ENCODE data around the gene RHBDF1.

RHBDF1 gene

DNA sequence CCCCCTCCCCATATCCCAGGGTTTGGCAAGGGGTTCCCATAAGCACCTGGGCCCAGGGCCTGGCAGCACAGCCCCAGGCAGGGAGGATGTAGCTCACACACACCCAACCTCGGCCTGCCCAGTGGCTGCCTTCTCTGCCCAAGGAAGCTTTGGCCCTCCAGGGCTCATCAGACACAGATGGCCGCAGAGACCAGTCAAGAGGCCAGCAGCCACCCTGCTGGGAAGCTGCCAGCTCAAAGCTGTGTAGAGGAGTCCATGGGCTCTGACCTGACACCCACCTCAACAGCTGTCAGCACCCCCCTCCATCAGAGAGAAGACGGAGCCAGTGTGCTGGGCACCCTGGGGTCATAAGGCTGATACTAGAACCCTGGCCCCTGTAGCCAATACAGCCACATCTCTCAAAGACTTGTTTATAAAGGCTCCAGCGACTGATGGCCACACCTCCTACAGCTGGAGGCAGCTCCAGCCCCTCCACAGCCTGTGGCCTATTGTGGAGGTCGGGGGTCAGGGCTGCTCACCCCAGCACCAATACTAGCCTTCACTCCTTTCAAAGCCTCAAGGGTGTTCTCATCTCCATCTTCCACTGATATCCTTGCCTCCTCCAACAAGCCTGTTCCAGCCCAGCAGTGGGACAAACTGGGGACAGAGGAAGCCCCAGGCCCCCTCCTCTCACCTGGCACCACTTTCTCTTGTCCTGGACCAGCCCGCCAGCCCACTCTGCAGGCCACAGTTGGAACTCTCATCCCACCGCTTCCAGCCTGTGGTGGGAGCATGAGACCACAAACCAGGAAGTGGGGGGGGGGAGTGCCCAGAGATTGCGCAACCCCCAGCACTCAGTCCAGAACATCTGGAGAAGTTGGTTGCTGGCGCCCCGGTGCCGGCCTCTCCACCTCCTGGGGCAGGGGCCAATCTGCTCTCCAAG, 3.4 kb upstream of the RHBDF1 start:
- TF ChIP-seq, protein P1, sequence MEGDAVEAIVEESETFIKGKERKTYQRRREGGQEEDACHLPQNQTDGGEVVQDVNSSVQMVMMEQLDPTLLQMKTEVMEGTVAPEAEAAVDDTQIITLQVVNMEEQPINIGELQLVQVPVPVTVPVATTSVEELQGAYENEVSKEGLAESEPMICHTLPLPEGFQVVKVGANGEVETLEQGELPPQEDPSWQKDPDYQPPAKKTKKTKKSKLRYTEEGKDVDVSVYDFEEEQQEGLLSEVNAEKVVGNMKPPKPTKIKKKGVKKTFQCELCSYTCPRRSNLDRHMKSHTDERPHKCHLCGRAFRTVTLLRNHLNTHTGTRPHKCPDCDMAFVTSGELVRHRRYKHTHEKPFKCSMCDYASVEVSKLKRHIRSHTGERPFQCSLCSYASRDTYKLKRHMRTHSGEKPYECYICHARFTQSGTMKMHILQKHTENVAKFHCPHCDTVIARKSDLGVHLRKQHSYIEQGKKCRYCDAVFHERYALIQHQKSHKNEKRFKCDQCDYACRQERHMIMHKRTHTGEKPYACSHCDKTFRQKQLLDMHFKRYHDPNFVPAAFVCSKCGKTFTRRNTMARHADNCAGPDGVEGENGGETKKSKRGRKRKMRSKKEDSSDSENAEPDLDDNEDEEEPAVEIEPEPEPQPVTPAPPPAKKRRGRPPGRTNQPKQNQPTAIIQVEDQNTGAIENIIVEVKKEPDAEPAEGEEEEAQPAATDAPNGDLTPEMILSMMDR (IDR thresholded peaks at IDR 0.05; ENCODE audit: low read depth, low read length) = peak; percentile 28
- in situ Hi-C loops (cut with HindIII; ENCODE audit: low sequenced_read_pairs) = no loop called here
- no peak overlapping the region for H3K4me3 ChIP-seq (ENCODE audit: low read depth, low read length)
- peak; percentile 77 for DNase-seq (ENCODE audit: low read depth, low spot score)

DNA sequence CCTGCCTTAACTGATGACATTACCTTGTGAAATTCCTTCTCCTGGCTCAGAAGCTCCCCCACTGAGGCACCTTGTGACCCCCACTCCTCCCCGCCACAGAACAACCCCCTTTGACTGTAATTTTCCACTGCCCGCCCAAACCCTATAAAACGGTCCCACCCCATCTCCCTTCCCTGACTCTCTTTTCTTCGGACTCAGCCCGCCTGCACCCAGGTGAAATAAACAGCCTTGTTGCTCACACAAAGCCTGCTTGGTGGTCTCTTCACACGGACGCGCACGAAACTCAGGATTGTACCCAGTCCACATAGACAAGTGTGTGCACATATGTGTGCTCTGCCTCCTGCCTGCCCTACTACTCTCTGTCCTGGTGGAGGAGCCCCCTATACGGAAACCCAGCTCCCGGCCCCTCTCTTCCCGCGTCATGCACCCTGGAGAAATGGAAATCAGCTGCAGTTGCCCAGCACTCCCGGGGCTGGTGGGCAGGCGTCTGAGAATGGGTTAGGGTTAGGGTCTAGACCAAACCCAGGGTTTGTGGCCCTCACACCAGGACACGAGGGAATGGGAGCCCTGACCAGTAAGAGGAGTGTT, 2.4 kb upstream of the RHBDF1 start:
- TF ChIP-seq, protein P1 (IDR thresholded peaks at IDR 0.05; ENCODE audit: low read depth, low read length) = no peak
- DNase-seq (ENCODE audit: low read depth, low spot score) = no peak
- in situ Hi-C loops (cut with HindIII; ENCODE audit: low sequenced_read_pairs) = no loop called here
- H3K4me3 ChIP-seq (ENCODE audit: low read depth, low read length) = no peak overlapping the region

DNA sequence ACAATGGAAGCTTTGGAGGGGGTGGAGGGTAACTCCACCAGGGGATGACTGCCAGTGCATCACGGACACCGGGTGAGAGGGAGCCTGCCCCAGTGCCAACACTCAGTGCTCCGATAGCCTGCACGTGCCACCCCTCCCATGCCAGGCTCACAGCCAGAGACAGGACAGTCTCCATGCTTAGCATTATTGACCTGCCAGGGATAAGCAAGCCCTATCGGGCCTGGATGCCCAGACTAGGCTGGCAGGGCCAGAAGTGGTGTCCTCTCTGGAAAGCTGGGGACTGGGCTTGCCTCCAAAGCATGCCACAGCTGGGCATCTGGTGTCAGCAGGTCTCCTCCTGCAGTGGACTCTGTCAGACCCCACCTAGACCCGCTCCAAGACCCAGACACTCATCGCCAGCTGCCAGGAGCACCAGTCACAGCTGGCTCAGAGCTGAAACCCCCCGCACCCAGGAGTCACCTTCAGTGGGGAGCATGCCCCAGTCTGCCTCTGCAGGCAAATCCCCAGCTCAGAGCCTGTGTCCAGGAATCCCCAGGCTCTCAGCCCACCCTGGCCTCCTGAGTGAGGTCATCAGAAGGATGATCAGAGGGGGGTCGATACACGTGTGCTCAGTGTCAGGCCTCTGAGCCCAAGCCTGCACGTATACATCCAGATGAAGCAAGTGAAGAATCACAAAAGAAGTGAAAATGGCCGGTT, 1.8 kb upstream of the RHBDF1 start:
- TF ChIP-seq, protein P1 (IDR thresholded peaks at IDR 0.05; ENCODE audit: low read depth, low read length) = no peak
- no peak for DNase-seq (ENCODE audit: low read depth, low spot score)
- no peak overlapping the region for H3K4me3 ChIP-seq (ENCODE audit: low read depth, low read length)
- in situ Hi-C loops (cut with HindIII; ENCODE audit: low sequenced_read_pairs) = no loop called here

DNA sequence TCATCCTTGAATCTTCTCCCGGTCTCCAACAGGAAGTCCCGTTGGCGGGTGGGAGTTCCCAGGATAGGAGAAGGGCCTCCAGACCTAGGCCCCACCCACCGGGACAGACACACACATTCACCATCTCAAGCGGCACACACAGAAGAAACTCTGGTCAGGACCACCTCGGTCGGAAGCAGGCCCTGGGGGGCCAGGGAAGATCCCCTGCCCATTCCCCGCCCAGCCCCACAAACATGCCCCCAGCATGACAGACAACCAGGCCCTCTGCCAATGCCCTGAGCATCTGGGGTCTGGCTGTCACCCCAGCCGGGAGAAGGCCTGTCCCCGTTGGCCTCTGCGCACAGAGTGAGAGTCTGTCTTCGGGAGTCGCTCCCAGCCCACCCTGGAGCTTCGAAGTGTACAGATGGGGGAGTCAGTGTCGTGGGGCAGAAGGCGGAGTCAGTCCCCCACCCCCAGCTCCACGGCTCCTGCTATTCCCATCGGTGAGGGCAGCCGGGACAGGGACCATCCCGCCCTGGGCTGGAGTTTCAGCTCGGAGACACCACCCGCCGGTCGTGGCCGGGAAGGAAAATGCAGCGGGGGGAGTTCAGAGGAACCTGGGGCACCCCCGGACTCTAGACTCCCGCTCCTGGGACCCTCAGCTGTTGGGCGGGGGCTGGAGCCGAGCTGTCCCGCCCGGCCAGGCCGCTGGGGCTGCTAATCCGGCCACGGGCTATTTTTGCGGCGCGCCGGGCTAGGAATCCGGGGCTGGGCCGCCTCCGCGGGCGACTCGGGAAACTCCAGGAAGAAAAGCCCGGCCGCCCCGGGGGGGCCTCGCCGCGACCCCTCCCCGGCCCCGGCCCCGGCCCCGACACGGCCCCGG, 660 bp downstream of the RHBDF1 start:
- DNase-seq (ENCODE audit: low read depth, low spot score) = peak; percentile 63
- TF ChIP-seq, protein P1 (IDR thresholded peaks at IDR 0.05; ENCODE audit: low read depth, low read length) = no peak
- H3K4me3 ChIP-seq (ENCODE audit: low read depth, low read length) = peak overlapping the region; percentile 65
- in situ Hi-C loops (cut with HindIII; ENCODE audit: low sequenced_read_pairs) = no loop called here

DNA sequence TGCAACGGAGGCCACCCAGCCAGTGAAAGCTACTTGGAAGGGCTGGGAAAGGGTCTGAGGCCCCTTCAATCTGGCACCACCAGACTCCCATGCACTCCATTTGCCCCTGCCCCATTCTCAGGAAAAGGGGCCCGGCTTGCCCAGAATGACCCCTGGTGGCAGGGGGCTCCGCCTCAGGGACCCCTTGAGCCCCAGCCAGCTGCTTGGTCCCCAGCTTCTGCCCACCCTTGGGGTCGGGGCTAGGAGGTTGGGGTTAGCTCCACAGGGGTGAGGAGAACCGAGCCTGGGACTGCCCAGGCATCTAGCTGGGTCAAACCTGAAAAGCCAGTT, 1.3 kb downstream of the RHBDF1 start:
- peak overlapping the region; percentile 65 for H3K4me3 ChIP-seq (ENCODE audit: low read depth, low read length)
- in situ Hi-C loops (cut with HindIII; ENCODE audit: low sequenced_read_pairs) = no loop called here

More for the DNA sequence above, 1.3 kb downstream of the RHBDF1 start:
- TF ChIP-seq, protein P1 (IDR thresholded peaks at IDR 0.05; ENCODE audit: low read depth, low read length) = no peak
- no peak for DNase-seq (ENCODE audit: low read depth, low spot score)
